Lung (tissue), 12 donors: ENCODE results near the gene BMP6. TPM values are rescaled to one million over a fixed set of nuclear protein-coding genes. Genes with fewer than 3 reads are reported as not detected.

Experiments used
- ATAC-seq: fragments of 200-7000 bp; cut with Tn5 transposase; one replicate; pipeline ENCODE4 v1.9.1; 2020; ENCODE audit warnings: moderate number of reproducible peaks; ENCODE audit not compliant: insufficient read depth, low FRiP score
- DNase-seq, 3 donors: peaks; one replicate each; pipeline ENCODE4 v3.0.0-alpha.2; 2013 to 2017
- H3K27ac ChIP-seq, 2 donors: one replicate each; pipeline ENCODE4 v1.5.1; 2013; ENCODE audit warnings: mild to moderate bottlenecking in 2 of 2, moderate library complexity in 2 of 2, control low read depth in 1 of 2, inconsistent platforms in 1 of 2, low read depth in 1 of 2, low read length in 1 of 2
- H3K27me3 ChIP-seq, 3 donors: one replicate each; pipeline ENCODE4 v1.5.1; 2013; ENCODE audit warnings: low read length in 2 of 3; ENCODE audit not compliant: control insufficient read depth in 3 of 3, insufficient read depth in 3 of 3
- H3K36me3 ChIP-seq, 4 donors: one replicate each; pipeline ENCODE4 v1.5.1; 2013; ENCODE audit warnings: low read length in 4 of 4, mild to moderate bottlenecking in 1 of 4, moderate library complexity in 1 of 4; ENCODE audit not compliant: control insufficient read depth in 4 of 4, insufficient read depth in 4 of 4
- H3K4me1 ChIP-seq, 5 donors: one replicate each; pipeline ENCODE4 v1.5.1; 2013; ENCODE audit warnings: low read length in 5 of 5, mild to moderate bottlenecking in 2 of 5, moderate library complexity in 1 of 5; ENCODE audit not compliant: control insufficient read depth in 5 of 5, insufficient read depth in 5 of 5
- H3K4me3 ChIP-seq: one replicate; pipeline ENCODE4 v1.5.1; 2013; ENCODE audit warnings: mild to moderate bottlenecking, control low read depth, moderate library complexity
- H3K9ac ChIP-seq, 2 donors: one replicate each; pipeline ENCODE4 v1.5.1; 2013; ENCODE audit warnings: low read length in 2 of 2, control low read depth in 1 of 2; ENCODE audit not compliant: insufficient read depth in 1 of 2
- H3K9me3 ChIP-seq, 4 donors: one replicate each; pipeline ENCODE4 v1.5.1; 2013; ENCODE audit warnings: low read length in 3 of 4, mild to moderate bottlenecking in 1 of 4, moderate library complexity in 1 of 4; ENCODE audit not compliant: control insufficient read depth in 4 of 4, insufficient read depth in 3 of 4
- CTCF ChIP-seq: IDR thresholded peaks from 2 replicates; pipeline ENCODE4 v1.5.1; 2012; ENCODE audit warnings: mild to moderate bottlenecking; ENCODE audit errors: control extremely low read depth, extremely low read depth
- WGBS, 2 donors: extraction: QIAGEN DNeasy Blood & Tissue Kit; methylation state at CpG; one replicate each; pipeline ENCODE4 v1.1.7; 2013; 5-methylcytosine and 5-hydroxymethylcytosine counted together
- polyA plus RNA-seq, 2 donors: library from polyadenylated mRNA; stranded (reverse); fragments of 200-250 nt; gene quantifications; one replicate each; pipeline ENCODE4 v1.2.1, GENCODE V29; 2013
- total RNA-seq, 2 donors: library from RNA; depleted of rRNA in 1 of 2; stranded (reverse); fragments of >200 nt in 1 of 2; gene quantifications; one replicate each; pipeline ENCODE4 v1.2.1, GENCODE V29; 2014 to 2021
- donor health status: control.
- donor health status: control.
- donor health status: Bipolar disorder and iron deficiency.
- donor health status: healthy.
- donor health status: DM: yes; HTN: yes; CAD: no.

Gene BMP6
- total and polyA plus RNA-seq, 4 donors = 2.3 to 17.3 (median 10.6) TPM

GRCh38 chr6:7818257-7819214 is 92.6 kb downstream of the BMP6 start:
- no peak for TF ChIP-seq CTCF
- Histone ChIP-seq H3K4me1 (peaks cover 0 to 7% (median 6%) of the 10 kb centered on the region in 5 donors), H3K36me3 (no peaks in the 10 kb centered on the region), H3K27ac (no peak overlapping the region), H3K27me3 (no peaks in the 10 kb centered on the region), H3K4me3 (no peak overlapping the region), H3K9ac (no peak overlapping the region), H3K9me3 (no peaks in the 10 kb centered on the region)
- WGBS, 2 donors = 74 to 82% methylated on average over 13 of the region's 13 CpGs
- DNase-seq (peak in 2 of 3 donors; percentile 66 to 78), ATAC-seq (no peak)

DNA sequence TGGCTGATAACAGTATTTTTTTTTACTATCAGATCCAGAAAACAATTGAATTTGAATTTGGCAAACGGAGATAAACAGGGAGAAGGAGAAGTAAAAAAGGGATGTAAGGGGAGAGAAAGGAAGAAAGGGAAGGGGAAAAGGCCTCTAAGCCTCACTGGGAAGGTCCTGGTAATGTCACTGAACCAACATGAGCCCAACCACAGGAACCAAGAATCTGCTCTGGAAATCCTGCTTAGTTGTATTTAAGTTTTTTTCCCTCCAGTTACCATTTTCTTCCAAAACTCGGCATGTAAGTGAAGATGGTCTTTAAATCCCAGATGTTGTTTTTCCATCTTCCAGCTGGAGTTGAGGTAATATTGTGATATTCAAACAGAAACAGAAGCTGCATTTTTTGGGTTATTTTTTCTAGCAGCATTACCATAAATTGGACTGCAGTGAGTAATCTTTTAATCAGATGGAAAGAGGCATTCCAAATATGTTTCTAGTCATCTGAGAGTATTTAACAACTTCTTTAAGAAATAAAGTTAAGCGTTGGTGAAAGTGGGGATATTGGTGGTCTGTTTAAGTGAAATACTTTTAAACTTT is 93.6 kb downstream of the BMP6 start:
- DNase-seq (no peak), ATAC-seq (no peak)
- Histone ChIP-seq H3K36me3 (no peaks in the 10 kb centered on the region), H3K9ac (no peak overlapping the region), H3K27me3 (no peaks in the 10 kb centered on the region), H3K9me3 (no peaks in the 10 kb centered on the region), H3K4me1 (peaks cover 0 to 7% (median 6%) of the 10 kb centered on the region in 5 donors), H3K27ac (no peak overlapping the region), H3K4me3 (no peak overlapping the region)
- TF ChIP-seq CTCF = no peak
- 63 to 73% methylated on average over 3 of the region's 3 CpGs for WGBS, 2 donors

DNA sequence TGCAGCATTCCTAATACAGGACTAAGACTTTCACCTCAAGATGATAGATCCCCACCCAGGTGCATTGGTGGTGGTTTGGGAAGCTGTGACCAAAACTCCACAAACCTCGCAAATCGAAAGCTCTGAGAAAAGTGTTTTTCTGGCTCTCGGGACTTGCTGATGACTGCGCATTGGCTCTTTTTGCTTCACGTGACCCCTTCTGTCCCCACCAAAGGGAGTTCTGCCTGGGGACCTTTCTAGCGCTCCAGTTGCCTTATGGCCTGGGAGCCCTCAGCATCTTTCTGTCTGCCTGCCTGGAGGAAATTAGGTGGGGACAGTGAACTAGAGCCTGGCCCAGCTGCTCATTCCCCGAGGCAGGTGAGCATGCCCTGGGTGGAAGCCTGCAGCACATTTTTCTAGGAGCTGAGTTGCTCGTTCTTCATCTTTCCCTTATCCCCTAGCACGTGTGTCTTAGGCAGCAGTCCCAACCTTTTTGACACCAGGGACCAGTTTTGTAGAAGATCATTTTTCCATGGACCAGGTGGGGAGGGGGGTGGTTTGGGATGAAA is 94.5 kb downstream of the BMP6 start:
- Histone ChIP-seq H3K4me1 (peaks cover 0 to 7% (median 6%) of the 10 kb centered on the region in 5 donors), H3K9me3 (no peaks in the 10 kb centered on the region), H3K9ac (no peak overlapping the region), H3K36me3 (no peaks in the 10 kb centered on the region), H3K4me3 (no peak overlapping the region), H3K27ac (no peak overlapping the region), H3K27me3 (no peaks in the 10 kb centered on the region)
- 84 to 87% methylated on average over 9 of the region's 9 CpGs for WGBS, 2 donors
- TF ChIP-seq CTCF = no peak
- no peak for DNase-seq
- no peak for ATAC-seq
